ENCODE results near the gene GRIK4. TPM values are rescaled to one million over a fixed set of nuclear protein-coding genes. Genes with fewer than 3 reads are reported as not detected.

Gene GRIK4
- total RNA-seq, 2 experiments from 2014 or later: not detected

DNA sequence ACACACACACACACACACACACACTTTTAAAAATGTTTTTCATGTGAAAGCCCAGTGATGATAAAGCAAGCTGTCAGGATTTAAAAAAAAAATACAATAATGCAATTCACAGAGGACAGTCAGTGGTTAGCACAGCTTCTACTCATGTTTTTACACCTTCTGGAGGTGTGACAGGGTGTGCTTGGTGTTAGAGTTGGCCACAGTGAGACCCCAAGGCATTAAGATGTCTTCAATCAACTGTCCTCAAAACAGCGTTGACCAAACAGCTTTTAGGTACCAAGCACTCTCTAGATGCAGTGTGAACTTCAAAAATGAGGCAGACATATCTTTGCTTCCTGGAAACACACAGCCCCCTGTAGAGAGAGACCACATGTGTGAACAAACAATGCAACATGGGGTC is 346.0 kb downstream of the GRIK4 start:
- H3K36me3 Mint-ChIP-seq (ENCODE audit: low read depth): no peaks in the 10 kb centered on the region
- no peak for DNase-seq
- ChIA-PET CTCF (no interaction called here), POLR2A (no interaction called here)
- H3K4me1 Mint-ChIP-seq (ENCODE audit: low read depth): no peaks in the 10 kb centered on the region
- H3K4me3 Mint-ChIP-seq: no peak overlapping the region
- H3K9me3 Mint-ChIP-seq: no peaks in the 10 kb centered on the region
- intact Hi-C loops (cut with micrococcal nuclease): no loop called here
- no peak overlapping the region for H3K27ac Mint-ChIP-seq
- ATAC-seq: no peak
- no peaks in the 10 kb centered on the region for H3K27me3 Mint-ChIP-seq
- TF ChIP-seq, protein P1, sequence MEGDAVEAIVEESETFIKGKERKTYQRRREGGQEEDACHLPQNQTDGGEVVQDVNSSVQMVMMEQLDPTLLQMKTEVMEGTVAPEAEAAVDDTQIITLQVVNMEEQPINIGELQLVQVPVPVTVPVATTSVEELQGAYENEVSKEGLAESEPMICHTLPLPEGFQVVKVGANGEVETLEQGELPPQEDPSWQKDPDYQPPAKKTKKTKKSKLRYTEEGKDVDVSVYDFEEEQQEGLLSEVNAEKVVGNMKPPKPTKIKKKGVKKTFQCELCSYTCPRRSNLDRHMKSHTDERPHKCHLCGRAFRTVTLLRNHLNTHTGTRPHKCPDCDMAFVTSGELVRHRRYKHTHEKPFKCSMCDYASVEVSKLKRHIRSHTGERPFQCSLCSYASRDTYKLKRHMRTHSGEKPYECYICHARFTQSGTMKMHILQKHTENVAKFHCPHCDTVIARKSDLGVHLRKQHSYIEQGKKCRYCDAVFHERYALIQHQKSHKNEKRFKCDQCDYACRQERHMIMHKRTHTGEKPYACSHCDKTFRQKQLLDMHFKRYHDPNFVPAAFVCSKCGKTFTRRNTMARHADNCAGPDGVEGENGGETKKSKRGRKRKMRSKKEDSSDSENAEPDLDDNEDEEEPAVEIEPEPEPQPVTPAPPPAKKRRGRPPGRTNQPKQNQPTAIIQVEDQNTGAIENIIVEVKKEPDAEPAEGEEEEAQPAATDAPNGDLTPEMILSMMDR (IDR thresholded peaks at IDR 0.05): no peak

DNA sequence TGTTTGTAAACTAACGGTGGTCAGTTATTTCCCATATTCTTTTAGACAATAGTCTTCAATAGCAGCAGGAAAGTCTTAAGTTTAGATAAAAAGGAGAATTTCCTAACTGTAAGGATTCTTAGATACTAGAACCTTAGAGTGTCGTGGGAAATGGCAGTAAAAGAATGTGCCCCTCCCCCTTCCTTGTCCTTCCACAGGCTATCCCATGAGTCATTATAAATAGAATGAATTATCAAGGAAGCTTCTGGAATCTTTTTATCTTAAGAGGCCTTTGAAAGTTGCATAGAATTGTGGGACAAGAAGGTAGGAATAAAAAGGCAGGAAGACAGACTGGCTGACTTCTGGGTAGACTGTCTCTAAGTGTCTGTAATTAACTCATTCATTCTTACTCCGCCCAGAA is 347.2 kb downstream of the GRIK4 start:
- no peaks in the 10 kb centered on the region for H3K4me1 Mint-ChIP-seq (ENCODE audit: low read depth)
- H3K4me3 Mint-ChIP-seq: no peak overlapping the region
- no peaks in the 10 kb centered on the region for H3K36me3 Mint-ChIP-seq (ENCODE audit: low read depth)
- TF ChIP-seq, protein P1 (IDR thresholded peaks at IDR 0.05): no peak
- intact Hi-C loops (cut with micrococcal nuclease): no loop called here
- ATAC-seq: no peak
- no peak overlapping the region for H3K27ac Mint-ChIP-seq
- DNase-seq: no peak
- POLR2A ChIA-PET: no interaction called here
- no peaks in the 10 kb centered on the region for H3K9me3 Mint-ChIP-seq
- H3K27me3 Mint-ChIP-seq: no peaks in the 10 kb centered on the region
- CTCF ChIA-PET: no interaction called here

DNA sequence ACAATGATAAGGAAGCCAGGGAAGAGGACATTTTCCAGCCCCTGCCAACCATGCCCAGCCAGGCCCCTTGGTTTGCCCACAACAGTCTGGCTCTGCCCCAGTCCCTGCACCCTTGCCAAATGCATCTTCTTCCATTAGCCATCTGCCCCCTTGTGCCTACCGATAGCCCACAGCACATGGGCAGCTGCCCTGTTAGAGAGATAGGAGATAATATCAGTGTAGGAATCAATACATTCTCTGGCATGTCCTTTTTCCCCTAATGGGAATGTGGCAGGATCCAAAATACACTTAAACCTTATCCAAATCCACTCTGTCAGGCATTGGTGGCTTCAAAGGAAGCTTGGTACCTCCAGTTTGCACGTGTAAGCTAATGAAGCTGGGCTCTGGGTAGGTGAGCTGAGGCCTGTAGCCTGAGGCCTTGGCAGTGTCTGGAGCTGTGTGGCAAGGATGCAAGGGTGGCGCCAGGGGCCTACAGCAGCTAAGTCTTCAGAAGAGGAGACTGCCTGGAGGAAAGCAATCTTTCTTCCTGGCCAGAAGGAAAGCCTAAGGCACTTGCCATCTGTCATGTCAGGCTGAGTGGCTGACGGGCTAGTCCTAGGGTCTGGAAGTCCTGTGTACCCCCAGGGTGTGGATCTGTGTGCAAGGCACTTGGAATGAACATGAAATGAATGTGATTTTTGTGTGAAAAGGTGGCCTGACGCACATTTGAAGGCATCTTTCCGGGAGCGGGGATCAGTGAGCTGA is 348.2 kb downstream of the GRIK4 start:
- TF ChIP-seq, protein P1 (IDR thresholded peaks at IDR 0.05): no peak
- CTCF ChIA-PET: interaction anchor here (0.9 kb wide), 1 partner anchor 335 kb away, joined by 3 read pairs; no protein-coding TSS in a partner anchor
- no peak for DNase-seq
- Mint-ChIP-seq H3K27ac (no peak overlapping the region), H3K4me1 (ENCODE audit: low read depth) (no peaks in the 10 kb centered on the region), H3K27me3 (no peaks in the 10 kb centered on the region), H3K4me3 (no peak overlapping the region), H3K36me3 (ENCODE audit: low read depth) (no peaks in the 10 kb centered on the region), H3K9me3 (no peaks in the 10 kb centered on the region)
- POLR2A ChIA-PET: interaction anchor here (1.2 kb wide), 1 partner anchor 17 kb away, joined by 5 read pairs; no protein-coding TSS in a partner anchor
- no peak for ATAC-seq
- intact Hi-C loops (cut with micrococcal nuclease): no loop called here

DNA sequence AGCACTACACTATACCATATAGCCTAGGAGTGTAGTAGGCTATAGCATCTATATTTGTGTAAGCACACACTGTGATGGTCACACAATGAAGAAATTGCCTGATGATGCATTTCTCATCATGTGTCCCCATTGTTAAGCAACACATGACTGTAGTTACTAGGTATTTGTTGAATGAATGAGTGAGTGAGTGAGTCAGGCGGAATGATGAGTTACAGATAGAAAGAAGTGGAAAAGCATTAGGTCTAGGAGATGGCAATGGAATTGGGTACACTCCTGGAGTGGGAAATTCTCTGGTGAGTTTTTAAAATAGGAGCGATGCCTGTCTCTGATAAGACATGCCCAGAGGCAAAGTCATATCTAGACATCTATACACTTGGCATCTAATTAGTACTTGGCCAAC is 351.8 kb downstream of the GRIK4 start:
- no peaks in the 10 kb centered on the region for H3K4me1 Mint-ChIP-seq (ENCODE audit: low read depth)
- DNase-seq (no peak), ATAC-seq (no peak)
- TF ChIP-seq, protein P1 (IDR thresholded peaks at IDR 0.05): no peak
- no peak overlapping the region for H3K4me3 Mint-ChIP-seq
- ChIA-PET CTCF (no interaction called here), POLR2A (no interaction called here)
- no peak overlapping the region for H3K27ac Mint-ChIP-seq
- H3K27me3 Mint-ChIP-seq: peaks cover 9% of the 10 kb centered on the region
- no peaks in the 10 kb centered on the region for H3K9me3 Mint-ChIP-seq
- intact Hi-C loops (cut with micrococcal nuclease): no loop called here
- no peaks in the 10 kb centered on the region for H3K36me3 Mint-ChIP-seq (ENCODE audit: low read depth)

DNA sequence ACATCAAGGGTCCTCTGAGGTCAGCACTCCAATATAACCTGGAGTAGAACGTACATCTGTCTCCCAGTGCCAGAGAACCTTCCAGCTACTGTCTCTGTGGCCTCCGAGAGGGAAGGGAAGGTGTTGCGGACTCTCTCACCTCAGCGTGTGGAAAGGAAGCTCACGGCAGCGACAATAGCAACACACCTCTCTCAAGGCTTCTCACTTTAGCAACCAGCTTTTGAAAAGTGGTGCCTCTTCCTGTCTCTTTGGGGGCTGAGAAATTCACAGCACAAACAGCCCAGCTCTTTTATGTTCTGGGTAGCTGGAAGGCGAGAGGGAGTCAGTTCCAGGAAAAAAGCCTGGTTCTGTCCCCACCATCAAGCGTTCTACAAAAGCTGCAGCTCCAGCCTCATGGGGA is 355.5 kb downstream of the GRIK4 start:
- TF ChIP-seq, protein P1 (IDR thresholded peaks at IDR 0.05): no peak
- DNase-seq (no peak), ATAC-seq (no peak)
- H3K27me3 Mint-ChIP-seq: peaks cover 9% of the 10 kb centered on the region
- H3K36me3 Mint-ChIP-seq (ENCODE audit: low read depth): no peaks in the 10 kb centered on the region
- no peak overlapping the region for H3K27ac Mint-ChIP-seq
- H3K4me3 Mint-ChIP-seq: no peak overlapping the region
- no peaks in the 10 kb centered on the region for H3K9me3 Mint-ChIP-seq
- POLR2A ChIA-PET: no interaction called here
- intact Hi-C loops (cut with micrococcal nuclease): no loop called here
- no peaks in the 10 kb centered on the region for H3K4me1 Mint-ChIP-seq (ENCODE audit: low read depth)
- CTCF ChIA-PET: no interaction called here
